ENCODE results near the gene WDR7. TPM values are rescaled to one million over a fixed set of nuclear protein-coding genes. Genes with fewer than 3 reads are reported as not detected.

WDR7 gene
- total RNA-seq, 2 experiments from 2014 or later: 28.8 to 30.5 TPM

GRCh38 chr18:57002627-57003026, 351.5 kb downstream of the WDR7 start:
- no peak for TF ChIP-seq CTCF (IDR thresholded peaks at IDR 0.05)
- H3K9me3 ChIP-seq (ENCODE audit: control insufficient read depth in 1 of 2, insufficient read depth in 1 of 2, low read length in 2 of 2): no peaks in the 10 kb centered on the region
- H3K4me3 ChIP-seq (ENCODE audit: low read length): no peak overlapping the region
- no peaks in the 10 kb centered on the region for H3K9me3 Mint-ChIP-seq
- no peak overlapping the region for H3K27ac Mint-ChIP-seq
- H3K4me1 ChIP-seq (ENCODE audit: insufficient read depth, low read length): no peaks in the 10 kb centered on the region
- no peaks in the 10 kb centered on the region for H3K36me3 ChIP-seq (ENCODE audit: insufficient read depth, low read length)
- no peaks in the 10 kb centered on the region for H3K36me3 Mint-ChIP-seq (ENCODE audit: low read depth)
- intact Hi-C loops (cut with DNase I, micrococcal nuclease): no loop called here
- H3K4me3 Mint-ChIP-seq: no peak overlapping the region
- CTCF ChIA-PET: no interaction called here
- no peaks in the 10 kb centered on the region for H3K27me3 Mint-ChIP-seq
- peaks cover 26% of the 10 kb centered on the region for H3K4me1 Mint-ChIP-seq (ENCODE audit: low read depth)
- no peaks in the 10 kb centered on the region for H3K27me3 ChIP-seq (ENCODE audit: control insufficient read depth in 1 of 2, insufficient read depth in 2 of 2, low read length in 2 of 2)
- no peak overlapping the region for H3K27ac ChIP-seq (ENCODE audit: low read depth in 1 of 2, low read length in 2 of 2)
- ATAC-seq (ENCODE audit: poor library complexity) (no peak), DNase-seq (no peak)
- POLR2A ChIA-PET: interaction anchor here (1.5 kb wide), 1 partner anchor 10 kb away, joined by 3 read pairs; no protein-coding TSS in a partner anchor

GRCh38 chr18:57003342-57003741, 352.2 kb downstream of the WDR7 start:
- Mint-ChIP-seq H3K27me3 (no peaks in the 10 kb centered on the region), H3K27ac (no peak overlapping the region), H3K4me1 (ENCODE audit: low read depth) (peaks cover 26% of the 10 kb centered on the region), H3K9me3 (no peaks in the 10 kb centered on the region), H3K4me3 (no peak overlapping the region), H3K36me3 (ENCODE audit: low read depth) (no peaks in the 10 kb centered on the region)
- POLR2A ChIA-PET: interaction anchor here (1.5 kb wide), 1 partner anchor 10 kb away, joined by 3 read pairs; no protein-coding TSS in a partner anchor
- H3K27ac ChIP-seq (ENCODE audit: low read depth in 1 of 2, low read length in 2 of 2): no peak overlapping the region
- H3K4me1 ChIP-seq (ENCODE audit: insufficient read depth, low read length): no peaks in the 10 kb centered on the region
- DNase-seq: no peak
- CTCF ChIA-PET: no interaction called here
- no peak overlapping the region for H3K4me3 ChIP-seq (ENCODE audit: low read length)
- no peaks in the 10 kb centered on the region for H3K9me3 ChIP-seq (ENCODE audit: control insufficient read depth in 1 of 2, insufficient read depth in 1 of 2, low read length in 2 of 2)
- ATAC-seq (ENCODE audit: poor library complexity): no peak
- intact Hi-C loops (cut with DNase I, micrococcal nuclease): no loop called here
- TF ChIP-seq CTCF (IDR thresholded peaks at IDR 0.05): no peak
- no peaks in the 10 kb centered on the region for H3K27me3 ChIP-seq (ENCODE audit: control insufficient read depth in 1 of 2, insufficient read depth in 2 of 2, low read length in 2 of 2)
- no peaks in the 10 kb centered on the region for H3K36me3 ChIP-seq (ENCODE audit: insufficient read depth, low read length)

GRCh38 chr18:57004366-57005121, 353.4 kb downstream of the WDR7 start:
- Mint-ChIP-seq H3K27ac (peak overlapping the region; percentile 34), H3K9me3 (no peaks in the 10 kb centered on the region), H3K36me3 (ENCODE audit: low read depth) (no peaks in the 10 kb centered on the region), H3K4me3 (no peak overlapping the region), H3K27me3 (no peaks in the 10 kb centered on the region), H3K4me1 (ENCODE audit: low read depth) (peaks cover 25% of the 10 kb centered on the region)
- H3K4me1 ChIP-seq (ENCODE audit: insufficient read depth, low read length): no peaks in the 10 kb centered on the region
- no peaks in the 10 kb centered on the region for H3K9me3 ChIP-seq (ENCODE audit: control insufficient read depth in 1 of 2, insufficient read depth in 1 of 2, low read length in 2 of 2)
- no peak for TF ChIP-seq CTCF (IDR thresholded peaks at IDR 0.05)
- H3K36me3 ChIP-seq (ENCODE audit: insufficient read depth, low read length): no peaks in the 10 kb centered on the region
- DNase-seq (peak in 3 of 14 experiments; percentile 23 to 48 (median 24)), ATAC-seq (ENCODE audit: poor library complexity) (peak; percentile 55)
- intact Hi-C loops (cut with DNase I, micrococcal nuclease): loop anchor here in 1 of 2 experiments (2.0 kb wide), 1 partner anchor 32 kb away; no protein-coding TSS in a partner anchor
- no peak overlapping the region for H3K27ac ChIP-seq (ENCODE audit: low read depth in 1 of 2, low read length in 2 of 2)
- CTCF ChIA-PET: no interaction called here
- H3K27me3 ChIP-seq (ENCODE audit: control insufficient read depth in 1 of 2, insufficient read depth in 2 of 2, low read length in 2 of 2): no peaks in the 10 kb centered on the region
- POLR2A ChIA-PET: no interaction called here
- H3K4me3 ChIP-seq (ENCODE audit: low read length): no peak overlapping the region
